PFSK-1 (cell line): ENCODE data around the gene ADAMTSL5.

Experiments
- FOXP2 ChIP-seq: optimal IDR thresholded peaks from 2 replicates; pipeline ENCODE3; 2011; ENCODE audit warnings: borderline replicate concordance, control low read depth, inconsistent platforms; ENCODE audit not compliant: insufficient read depth; ENCODE audit errors: extremely low read length, extremely low read depth
- POLR2AphosphoS5 ChIP-seq: IDR thresholded peaks from 2 replicates; pipeline ENCODE4 v1.6.1; 2012; ENCODE audit warnings: low read depth, mild to moderate bottlenecking, control low read depth, low read length, moderate library complexity
- REST ChIP-seq, 2 experiments: IDR thresholded peaks; 2 replicates each; pipeline versions ENCODE4 v1.6.1 to v1.8.0; 2011 to 2012; ENCODE audit warnings: low read depth in 2 of 2, low read length in 2 of 2, control low read depth in 1 of 2, inconsistent platforms in 1 of 2, mild to moderate bottlenecking in 1 of 2, moderate library complexity in 1 of 2; ENCODE audit not compliant: insufficient read depth in 1 of 2
- SIN3A ChIP-seq: IDR thresholded peaks from 2 replicates; pipeline ENCODE4 v1.6.1; 2012; ENCODE audit warnings: mild to moderate bottlenecking, low read length, moderate library complexity, borderline replicate concordance; ENCODE audit not compliant: insufficient read depth
- TAF1 ChIP-seq: IDR thresholded peaks from 2 replicates; pipeline ENCODE4 v1.6.1; 2012; ENCODE audit warnings: low read length, control low read depth, borderline replicate concordance; ENCODE audit not compliant: insufficient read depth

The ADAMTSL5 gene

GRCh38 chr19:1505012-1505411 lies 7.8 kb downstream of the ADAMTSL5 start:
- no peak for TF ChIP-seq FOXP2
- TF ChIP-seq TAF1 = no peak
- no peak for TF ChIP-seq REST (IDR thresholded peaks at IDR 0.05; ENCODE audit: insufficient read depth in 1 of 2, low read depth in 2 of 2, low read length in 2 of 2)
- TF ChIP-seq POLR2AphosphoS5 = no peak
- no peak for TF ChIP-seq SIN3A

- TF ChIP-seq POLR2AphosphoS5 (no peak), REST (IDR thresholded peaks at IDR 0.05; ENCODE audit: insufficient read depth in 1 of 2, low read depth in 2 of 2, low read length in 2 of 2) (no peak), SIN3A (no peak), TAF1 (no peak), FOXP2 (no peak)
Observed at GRCh38 chr19:1503925-1504773, 8.7 kb downstream of the ADAMTSL5 start.

GRCh38 chr19:1503089-1503924 lies 9.5 kb downstream of the ADAMTSL5 start:
- TF ChIP-seq TAF1 = no peak
- no peak for TF ChIP-seq SIN3A
- TF ChIP-seq REST (IDR thresholded peaks at IDR 0.05; ENCODE audit: insufficient read depth in 1 of 2, low read depth in 2 of 2, low read length in 2 of 2) = no peak
- peak; percentile 12 for TF ChIP-seq FOXP2
- no peak for TF ChIP-seq POLR2AphosphoS5

- TF ChIP-seq TAF1 = no peak
- TF ChIP-seq POLR2AphosphoS5 = no peak
- no peak for TF ChIP-seq SIN3A
- no peak for TF ChIP-seq REST (IDR thresholded peaks at IDR 0.05; ENCODE audit: insufficient read depth in 1 of 2, low read depth in 2 of 2, low read length in 2 of 2)
- no peak for TF ChIP-seq FOXP2
Observed at GRCh38 chr19:1502433-1503088, 10.3 kb downstream of the ADAMTSL5 start.
